Central memory CD4-positive, alpha-beta T cell (primary cell): ENCODE data around the gene UNC13B.

Experiments
- DNase-seq: peaks from one replicate; pipeline ENCODE4 v3.0.0; 2022

The UNC13B gene

GRCh38 chr9:35448496-35448895 lies 286.7 kb downstream of the UNC13B start:
- no peak for DNase-seq

GRCh38 chr9:35452481-35452880 lies 290.7 kb downstream of the UNC13B start:
- DNase-seq: no peak

GRCh38 chr9:35453786-35454185 lies 292.0 kb downstream of the UNC13B start:
- no peak for DNase-seq
